MM.1S (cell line): ENCODE results near the gene ITGB8.

Experiments used
- DNase-seq: peaks from one replicate; pipeline ENCODE4 v3.0.0-alpha.2; 2015
- H2AFZ ChIP-seq: fragments of 300-600 bp; sonication (generic); 2 replicates; pipeline ENCODE4 v1.6.0; 2016; ENCODE audit warnings: antibody characterized with exemption, low read length
- H3F3A ChIP-seq: fragments of 300-600 bp; sonication (generic); 2 replicates; pipeline ENCODE4 v1.6.1; 2016; ENCODE audit warnings: mild to moderate bottlenecking, antibody characterized with exemption, low read length, moderate library complexity, mixed read lengths; ENCODE audit not compliant: insufficient read depth
- H3K27ac ChIP-seq: fragments of 300-600 bp; sonication (generic); 2 replicates; pipeline ENCODE4 v1.5.1; 2016; ENCODE audit warnings: mild to moderate bottlenecking, low read length
- H3K27me3 ChIP-seq: fragments of 300-600 bp; sonication (generic); replicated peaks from 2 replicates; pipeline ENCODE4 v1.6.0; 2016; ENCODE audit warnings: low read length; ENCODE audit not compliant: insufficient read depth
- H3K36me3 ChIP-seq: fragments of 300-600 bp; sonication (generic); replicated peaks from 2 replicates; pipeline ENCODE4 v1.6.1; 2016; ENCODE audit warnings: mild to moderate bottlenecking, low read length, mixed read lengths; ENCODE audit not compliant: insufficient read depth
- H3K4me1 ChIP-seq: fragments of 300-600 bp; sonication (generic); 2 replicates; pipeline ENCODE4 v1.6.1; 2016; ENCODE audit warnings: low read length, mixed read lengths
- H3K4me2 ChIP-seq: fragments of 300-600 bp; sonication (generic); 2 replicates; pipeline ENCODE4 v1.6.0; 2016; ENCODE audit warnings: low read depth, low read length
- H3K4me3 ChIP-seq: fragments of 300-600 bp; sonication (generic); 2 replicates; pipeline ENCODE4 v1.5.1; 2016; ENCODE audit warnings: low read length, mixed read lengths
- H3K79me2 ChIP-seq: fragments of 300-600 bp; sonication (generic); 2 replicates; pipeline ENCODE4 v1.6.1; 2016; ENCODE audit warnings: mixed run types, low read length, mixed read lengths
- H3K9ac ChIP-seq: fragments of 300-600 bp; sonication (generic); 2 replicates; pipeline ENCODE4 v1.6.1; 2016; ENCODE audit warnings: low read length, mixed read lengths
- H3K9me2 ChIP-seq: fragments of 300-600 bp; sonication (generic); replicated peaks from 2 replicates; pipeline ENCODE4 v1.6.1; 2016; ENCODE audit warnings: mild to moderate bottlenecking, low read length, mixed read lengths; ENCODE audit not compliant: insufficient read depth
- H3K9me3 ChIP-seq: fragments of 300-600 bp; sonication (generic); replicated peaks from 2 replicates; pipeline ENCODE4 v1.6.1; 2016; ENCODE audit warnings: mild to moderate bottlenecking, low read length, mixed read lengths; ENCODE audit not compliant: insufficient read depth
- H4K20me1 ChIP-seq: fragments of 300-600 bp; sonication (generic); 2 replicates; pipeline ENCODE4 v1.6.1; 2016; ENCODE audit warnings: mild to moderate bottlenecking, low read length, moderate library complexity, mixed read lengths; ENCODE audit not compliant: insufficient read depth
- CTCF ChIP-seq: fragments of 300-600 bp; sonication (generic); IDR thresholded peaks from 2 replicates; pipeline ENCODE4 v1.5.1; 2016; ENCODE audit warnings: antibody characterized with exemption, low read length, mixed read lengths
- EZH2 ChIP-seq: fragments of 300-600 bp; sonication (generic); optimal IDR thresholded peaks from 2 replicates; pipeline ENCODE3; 2017; ENCODE audit warnings: low read depth, mild to moderate bottlenecking, antibody characterized with exemption, low read length, mixed read lengths
- EZH2phosphoT487 ChIP-seq: fragments of 300-600 bp; sonication (generic); IDR thresholded peaks from 2 replicates; pipeline ENCODE4 v1.6.1; 2018; ENCODE audit warnings: antibody characterized with exemption, low read length

Gene ITGB8

DNA sequence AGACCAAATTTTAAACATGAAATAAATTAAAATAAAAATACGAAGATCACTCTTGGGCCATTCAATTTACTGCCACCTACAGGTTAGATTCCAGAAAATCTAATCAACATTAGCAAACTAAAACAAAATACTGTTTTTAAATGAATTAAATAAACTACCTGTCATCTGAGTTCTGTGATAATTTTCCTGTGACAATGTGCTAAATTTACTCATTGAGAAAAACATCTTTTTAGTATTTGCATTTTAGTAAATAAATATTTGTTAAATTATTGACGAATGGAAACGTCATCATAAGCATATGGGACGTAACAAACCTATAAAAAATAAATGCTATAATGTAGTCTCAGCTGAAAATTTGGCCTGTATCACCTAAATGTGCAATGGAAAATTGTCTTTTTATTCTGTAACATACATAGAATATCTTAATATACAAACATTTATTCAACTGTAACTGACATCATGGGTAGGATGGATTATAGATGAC, 72.1 kb downstream of the ITGB8 start:
- no peak for DNase-seq
- Histone ChIP-seq H3K4me2 (no peak overlapping the region), H3K9me3 (no peaks in the 10 kb centered on the region), H3K36me3 (no peaks in the 10 kb centered on the region), H3K27me3 (no peaks in the 10 kb centered on the region), H3F3A (no peaks in the 10 kb centered on the region), H3K9me2 (no peaks in the 10 kb centered on the region), H3K4me3 (no peak overlapping the region), H4K20me1 (no peaks in the 10 kb centered on the region), H2AFZ (no peak overlapping the region), H3K27ac (no peak overlapping the region), H3K9ac (no peak overlapping the region), H3K4me1 (peaks cover 10% of the 10 kb centered on the region; the same call in 1 of the 2 replicates), H3K79me2 (no peaks in the 10 kb centered on the region)
- TF ChIP-seq CTCF, result peak; percentile 38
- TF ChIP-seq EZH2phosphoT487, result no peak

DNA sequence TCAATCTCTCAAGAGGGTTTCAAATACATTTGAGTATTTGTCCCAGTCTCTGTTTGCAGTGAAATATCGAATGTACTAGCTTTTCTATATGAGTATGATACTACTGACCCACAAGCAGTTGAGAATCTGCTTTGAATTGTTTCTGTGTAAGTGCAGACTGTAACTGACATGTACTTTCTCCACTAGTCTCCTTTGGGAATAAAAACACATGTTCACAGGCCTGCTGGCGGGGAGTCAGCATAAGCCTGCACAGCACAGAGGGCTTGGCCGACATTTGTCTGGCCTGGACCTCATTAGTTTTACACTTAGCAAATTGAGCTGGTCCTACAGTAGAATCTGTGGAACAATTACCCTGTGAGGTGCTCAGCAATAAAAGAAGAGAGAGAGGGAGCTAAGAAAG, 72.6 kb downstream of the ITGB8 start:
- Histone ChIP-seq H3K27me3 (no peaks in the 10 kb centered on the region), H3F3A (no peaks in the 10 kb centered on the region), H3K9me2 (no peaks in the 10 kb centered on the region), H3K27ac (no peak overlapping the region), H3K4me2 (no peak overlapping the region), H2AFZ (no peak overlapping the region), H3K4me3 (no peak overlapping the region), H3K9ac (no peak overlapping the region), H3K4me1 (peaks cover 5% of the 10 kb centered on the region; the same call in 1 of the 2 replicates), H3K79me2 (no peaks in the 10 kb centered on the region), H3K9me3 (no peaks in the 10 kb centered on the region), H4K20me1 (no peaks in the 10 kb centered on the region), H3K36me3 (no peaks in the 10 kb centered on the region)
- DNase-seq, result no peak
- no peak for TF ChIP-seq EZH2phosphoT487
- no peak for TF ChIP-seq CTCF
- TF ChIP-seq EZH2, result no peak

- Histone ChIP-seq H3K27me3 (no peaks in the 10 kb centered on the region), H3K9me3 (no peaks in the 10 kb centered on the region), H3K79me2 (no peaks in the 10 kb centered on the region), H3F3A (no peaks in the 10 kb centered on the region), H3K4me3 (no peak overlapping the region), H3K4me1 (no peaks in the 10 kb centered on the region), H2AFZ (no peak overlapping the region), H3K27ac (no peak overlapping the region), H3K36me3 (no peaks in the 10 kb centered on the region), H3K9me2 (no peaks in the 10 kb centered on the region), H3K4me2 (no peak overlapping the region), H3K9ac (no peak overlapping the region), H4K20me1 (no peaks in the 10 kb centered on the region)
- no peak for DNase-seq
- TF ChIP-seq CTCF (no peak), EZH2 (no peak), EZH2phosphoT487 (no peak)
Measured at GRCh38 chr7:20404320-20404719, 73.6 kb downstream of the ITGB8 start.
